ENCODE results near the gene ZNF182.
"Not testable (repeated sequence)": the region's sequence is repeated elsewhere in the genome, so short reads cannot be mapped to it uniquely, and the experiment has no call there.

The ZNF182 gene

GRCh38 chrX:48035891-48036290 lies 32.1 kb upstream of the ZNF182 start:
- no peak overlapping the region for H2BK12ac ChIP-seq (ENCODE audit: low read length)

GRCh38 chrX:48030641-48031173 lies 26.9 kb upstream of the ZNF182 start:
- not testable (repeated sequence) for H3K27me3 ChIP-seq (ENCODE audit: control insufficient read depth in 3 of 3, insufficient read depth in 3 of 3, low read depth in 1 of 3, low read length in 3 of 3); H2BK15ac ChIP-seq (ENCODE audit: low read length); H2BK120ac ChIP-seq (ENCODE audit: low read depth, low read length); H3K79me1 ChIP-seq (ENCODE audit: low read depth, low read length); H3K18ac ChIP-seq (ENCODE audit: low read length); DNase-seq (ENCODE audit: low spot score); H3K9me3 ChIP-seq (replicated peaks in 1 of 2; ENCODE audit: control insufficient read depth in 2 of 2, insufficient read depth in 1 of 2, low read depth in 1 of 2, low read length in 2 of 2); H4K8ac ChIP-seq (ENCODE audit: low read depth, low read length); H3K27ac ChIP-seq (replicated peaks; ENCODE audit: low read length); H2BK12ac ChIP-seq (ENCODE audit: low read length); H3K9ac ChIP-seq (ENCODE audit: low read depth, low read length, poor library complexity); H3K4ac ChIP-seq (ENCODE audit: low read length); H3K36me3 ChIP-seq (replicated peaks in 1 of 2; ENCODE audit: control insufficient read depth in 2 of 2, insufficient read depth in 2 of 2, low read length in 2 of 2); H2AFZ ChIP-seq (ENCODE audit: low read length); H2BK5ac ChIP-seq (ENCODE audit: low read length); H3K4me1 ChIP-seq (ENCODE audit: control insufficient read depth in 2 of 2, insufficient read depth in 1 of 2, low read depth in 1 of 2, low read length in 2 of 2); H3K4me3 ChIP-seq (ENCODE audit: low read length in 2 of 2); H3K23ac ChIP-seq (ENCODE audit: low read depth, low read length, poor library complexity); H3K14ac ChIP-seq (ENCODE audit: low read length); H3K4me2 ChIP-seq (ENCODE audit: insufficient read depth, low read length, poor library complexity, severe bottlenecking); H4K91ac ChIP-seq (ENCODE audit: low read depth, low read length, poor library complexity); H2AK5ac ChIP-seq (ENCODE audit: low read depth, low read length)
- WGBS, 2 donors (ENCODE audit: extremely low coverage in 2 of 2, insufficient read length in 2 of 2, insufficient replicate concordance in 1 of 2) = no CpG with 5 or more reads among the region's 10 CpGs

More at GRCh38 chrX:48035891-48036290, 32.1 kb upstream of the ZNF182 start:
- Histone ChIP-seq H2BK120ac (ENCODE audit: low read depth, low read length) (no peak overlapping the region), H2BK5ac (ENCODE audit: low read length) (no peak overlapping the region), H3K27ac (replicated peaks; ENCODE audit: low read length) (no peak overlapping the region), H4K8ac (ENCODE audit: low read depth, low read length) (no peak overlapping the region), H2BK15ac (ENCODE audit: low read length) (no peak overlapping the region), H3K36me3 (replicated peaks in 1 of 2; ENCODE audit: control insufficient read depth in 2 of 2, insufficient read depth in 2 of 2, low read length in 2 of 2) (no peaks in the 10 kb centered on the region), H2AK5ac (ENCODE audit: low read depth, low read length) (no peak overlapping the region), H3K9ac (ENCODE audit: low read depth, low read length, poor library complexity) (no peak overlapping the region), H3K18ac (ENCODE audit: low read length) (no peak overlapping the region), H3K23ac (ENCODE audit: low read depth, low read length, poor library complexity) (no peak overlapping the region), H3K4me2 (ENCODE audit: insufficient read depth, low read length, poor library complexity, severe bottlenecking) (no peak overlapping the region), H3K4ac (ENCODE audit: low read length) (no peak overlapping the region), H3K79me1 (ENCODE audit: low read depth, low read length) (no peaks in the 10 kb centered on the region), H3K9me3 (replicated peaks in 1 of 2; ENCODE audit: control insufficient read depth in 2 of 2, insufficient read depth in 1 of 2, low read depth in 1 of 2, low read length in 2 of 2) (no peaks in the 10 kb centered on the region), H3K4me3 (ENCODE audit: low read length in 2 of 2) (no peak overlapping the region), H4K91ac (ENCODE audit: low read depth, low read length, poor library complexity) (no peak overlapping the region), H3K4me1 (ENCODE audit: control insufficient read depth in 2 of 2, insufficient read depth in 1 of 2, low read depth in 1 of 2, low read length in 2 of 2) (no peaks in the 10 kb centered on the region), H2AFZ (ENCODE audit: low read length) (peak overlapping the region; percentile 38), H3K27me3 (ENCODE audit: control insufficient read depth in 3 of 3, insufficient read depth in 3 of 3, low read depth in 1 of 3, low read length in 3 of 3) (peaks cover 0 to 3% (median 0%) of the 10 kb centered on the region in 3 experiments), H3K14ac (ENCODE audit: low read length) (no peak overlapping the region)
- no CpG with 5 or more reads among the region's 4 CpGs for WGBS, 2 donors (ENCODE audit: extremely low coverage in 2 of 2, insufficient read length in 2 of 2, insufficient replicate concordance in 1 of 2)
- DNase-seq (ENCODE audit: low spot score) = no peak

GRCh38 chrX:48030237-48030636 lies 26.4 kb upstream of the ZNF182 start:
- no peak overlapping the region for H3K4me3 ChIP-seq (ENCODE audit: low read length in 2 of 2)
- no peak overlapping the region for H2BK12ac ChIP-seq (ENCODE audit: low read length)
- H3K79me1 ChIP-seq (ENCODE audit: low read depth, low read length) = no peaks in the 10 kb centered on the region
- no peak overlapping the region for H4K91ac ChIP-seq (ENCODE audit: low read depth, low read length, poor library complexity)
- no peak overlapping the region for H3K23ac ChIP-seq (ENCODE audit: low read depth, low read length, poor library complexity)
- H3K9ac ChIP-seq (ENCODE audit: low read depth, low read length, poor library complexity) = no peak overlapping the region
- H2BK15ac ChIP-seq (ENCODE audit: low read length) = no peak overlapping the region
- H3K27me3 ChIP-seq (ENCODE audit: control insufficient read depth in 3 of 3, insufficient read depth in 3 of 3, low read depth in 1 of 3, low read length in 3 of 3) = no peaks in the 10 kb centered on the region
- no peak overlapping the region for H3K4me2 ChIP-seq (ENCODE audit: insufficient read depth, low read length, poor library complexity, severe bottlenecking)
- no peak overlapping the region for H3K18ac ChIP-seq (ENCODE audit: low read length)
- H3K36me3 ChIP-seq (replicated peaks in 1 of 2; ENCODE audit: control insufficient read depth in 2 of 2, insufficient read depth in 2 of 2, low read length in 2 of 2) = no peaks in the 10 kb centered on the region
- H3K4ac ChIP-seq (ENCODE audit: low read length) = no peak overlapping the region
- no peak overlapping the region for H2AK5ac ChIP-seq (ENCODE audit: low read depth, low read length)
- H2BK120ac ChIP-seq (ENCODE audit: low read depth, low read length) = no peak overlapping the region
- H2BK5ac ChIP-seq (ENCODE audit: low read length) = no peak overlapping the region
- no peak overlapping the region for H3K14ac ChIP-seq (ENCODE audit: low read length)
- H3K4me1 ChIP-seq (ENCODE audit: control insufficient read depth in 2 of 2, insufficient read depth in 1 of 2, low read depth in 1 of 2, low read length in 2 of 2) = no peaks in the 10 kb centered on the region
- no peak overlapping the region for H2AFZ ChIP-seq (ENCODE audit: low read length)
- DNase-seq (ENCODE audit: low spot score) = no peak
- no peak overlapping the region for H3K27ac ChIP-seq (replicated peaks; ENCODE audit: low read length)
- H4K8ac ChIP-seq (ENCODE audit: low read depth, low read length) = no peak overlapping the region
- H3K9me3 ChIP-seq (replicated peaks in 1 of 2; ENCODE audit: control insufficient read depth in 2 of 2, insufficient read depth in 1 of 2, low read depth in 1 of 2, low read length in 2 of 2) = no peaks in the 10 kb centered on the region
- no CpG with 5 or more reads among the region's 10 CpGs for WGBS, 2 donors (ENCODE audit: extremely low coverage in 2 of 2, insufficient read length in 2 of 2, insufficient replicate concordance in 1 of 2)

GRCh38 chrX:48028091-48028490 lies 24.3 kb upstream of the ZNF182 start:
- Histone ChIP-seq H3K4me2 (ENCODE audit: insufficient read depth, low read length, poor library complexity, severe bottlenecking) (no peak overlapping the region), H2BK15ac (ENCODE audit: low read length) (no peak overlapping the region), H3K23ac (ENCODE audit: low read depth, low read length, poor library complexity) (no peak overlapping the region), H3K27me3 (ENCODE audit: control insufficient read depth in 3 of 3, insufficient read depth in 3 of 3, low read depth in 1 of 3, low read length in 3 of 3) (no peaks in the 10 kb centered on the region), H3K9me3 (replicated peaks in 1 of 2; ENCODE audit: control insufficient read depth in 2 of 2, insufficient read depth in 1 of 2, low read depth in 1 of 2, low read length in 2 of 2) (no peaks in the 10 kb centered on the region), H4K91ac (ENCODE audit: low read depth, low read length, poor library complexity) (no peak overlapping the region), H2AK5ac (ENCODE audit: low read depth, low read length) (no peak overlapping the region), H3K18ac (ENCODE audit: low read length) (no peak overlapping the region), H3K4me3 (ENCODE audit: low read length in 2 of 2) (no peak overlapping the region), H3K79me1 (ENCODE audit: low read depth, low read length) (no peaks in the 10 kb centered on the region), H2AFZ (ENCODE audit: low read length) (no peak overlapping the region), H2BK5ac (ENCODE audit: low read length) (no peak overlapping the region), H2BK12ac (ENCODE audit: low read length) (no peak overlapping the region), H3K4ac (ENCODE audit: low read length) (no peak overlapping the region), H3K36me3 (replicated peaks in 1 of 2; ENCODE audit: control insufficient read depth in 2 of 2, insufficient read depth in 2 of 2, low read length in 2 of 2) (no peaks in the 10 kb centered on the region), H3K9ac (ENCODE audit: low read depth, low read length, poor library complexity) (no peak overlapping the region), H2BK120ac (ENCODE audit: low read depth, low read length) (no peak overlapping the region), H3K27ac (replicated peaks; ENCODE audit: low read length) (no peak overlapping the region), H3K14ac (ENCODE audit: low read length) (no peak overlapping the region), H3K4me1 (ENCODE audit: control insufficient read depth in 2 of 2, insufficient read depth in 1 of 2, low read depth in 1 of 2, low read length in 2 of 2) (no peaks in the 10 kb centered on the region), H4K8ac (ENCODE audit: low read depth, low read length) (no peak overlapping the region)
- DNase-seq (ENCODE audit: low spot score) = no peak
- no CpG with 5 or more reads among the region's 8 CpGs for WGBS, 2 donors (ENCODE audit: extremely low coverage in 2 of 2, insufficient read length in 2 of 2, insufficient replicate concordance in 1 of 2)

Data from neuronal stem cell (in vitro differentiated cells).